Activated CD4-positive, alpha-beta T cell treated with anti-CD3 and anti-CD28 coated beads for 4 hours (primary cell): ENCODE measurements around the gene ELL2.

Experiments used
- DNase-seq, 2 donors: peaks; one replicate each; pipeline ENCODE4 v3.0.0-alpha.2; 2020

The ELL2 gene

GRCh38 chr5:95876782-95877181 lies 84.9 kb downstream of the ELL2 start:
- no peak for DNase-seq

DNA sequence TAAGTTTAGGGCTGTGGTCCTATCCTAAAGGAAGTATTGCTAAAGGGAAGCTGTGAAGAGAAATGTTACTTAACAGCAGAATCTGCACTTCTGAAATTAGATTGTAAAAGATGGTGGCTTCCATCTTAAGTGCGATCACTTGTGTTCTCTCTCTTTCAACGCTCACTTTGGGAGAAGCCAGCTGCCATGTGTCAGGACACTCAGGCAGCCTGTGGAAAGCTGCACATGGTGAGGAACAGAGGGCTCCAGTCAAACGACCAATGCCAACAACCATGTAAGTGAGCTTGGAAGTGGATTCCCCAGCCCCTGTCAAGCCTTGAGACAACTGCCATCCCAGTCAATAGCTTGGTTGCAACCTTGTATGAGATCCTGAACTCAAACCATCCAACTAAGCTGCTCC lies 87.4 kb downstream of the ELL2 start:
- no peak for DNase-seq

- DNase-seq: no peak
Measured at GRCh38 chr5:95873351-95873750, 88.3 kb downstream of the ELL2 start.

DNA sequence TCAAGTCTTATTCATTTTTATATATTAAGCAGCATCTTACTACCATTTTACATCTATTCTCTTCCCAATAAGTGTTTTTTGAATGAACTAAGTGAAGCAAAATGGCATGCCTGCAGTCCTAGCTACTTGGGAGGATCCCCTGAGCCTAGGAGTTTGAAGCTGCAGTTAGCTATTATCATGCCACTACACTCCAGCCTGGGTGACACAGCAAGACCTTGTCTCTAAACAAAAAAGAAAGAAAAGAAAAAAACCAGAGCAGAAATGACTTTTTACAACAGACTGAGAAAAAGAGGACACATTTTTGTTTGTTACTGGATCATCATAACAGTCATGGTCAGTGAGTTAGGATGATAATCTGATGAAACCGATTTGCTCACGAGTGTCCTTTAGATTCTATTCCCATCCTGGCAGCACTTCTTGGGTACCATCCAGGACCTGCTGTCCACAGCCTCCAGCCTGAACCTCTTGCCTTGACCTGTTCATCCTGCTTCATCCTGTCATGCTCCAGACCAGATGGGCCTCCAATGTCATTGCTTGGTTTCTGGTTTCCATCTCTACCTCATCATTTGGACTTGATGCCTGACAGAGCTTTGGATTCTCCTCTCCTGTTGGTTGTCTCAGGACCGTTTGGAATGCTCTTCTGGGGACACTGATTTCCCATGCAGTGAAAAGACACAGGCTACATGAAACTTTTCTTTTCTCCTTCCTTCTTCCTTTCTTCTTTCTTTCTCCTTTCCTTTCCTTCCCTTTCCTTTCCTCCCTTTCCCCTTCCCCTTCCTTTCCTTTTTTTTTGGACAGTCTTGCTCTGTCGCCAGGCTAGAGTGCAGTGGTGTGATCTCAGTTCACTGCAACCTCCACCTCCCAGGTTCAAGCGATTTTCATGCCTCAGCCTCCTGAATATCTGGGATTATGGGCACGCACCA lies 89.0 kb downstream of the ELL2 start:
- DNase-seq: no peak

DNA sequence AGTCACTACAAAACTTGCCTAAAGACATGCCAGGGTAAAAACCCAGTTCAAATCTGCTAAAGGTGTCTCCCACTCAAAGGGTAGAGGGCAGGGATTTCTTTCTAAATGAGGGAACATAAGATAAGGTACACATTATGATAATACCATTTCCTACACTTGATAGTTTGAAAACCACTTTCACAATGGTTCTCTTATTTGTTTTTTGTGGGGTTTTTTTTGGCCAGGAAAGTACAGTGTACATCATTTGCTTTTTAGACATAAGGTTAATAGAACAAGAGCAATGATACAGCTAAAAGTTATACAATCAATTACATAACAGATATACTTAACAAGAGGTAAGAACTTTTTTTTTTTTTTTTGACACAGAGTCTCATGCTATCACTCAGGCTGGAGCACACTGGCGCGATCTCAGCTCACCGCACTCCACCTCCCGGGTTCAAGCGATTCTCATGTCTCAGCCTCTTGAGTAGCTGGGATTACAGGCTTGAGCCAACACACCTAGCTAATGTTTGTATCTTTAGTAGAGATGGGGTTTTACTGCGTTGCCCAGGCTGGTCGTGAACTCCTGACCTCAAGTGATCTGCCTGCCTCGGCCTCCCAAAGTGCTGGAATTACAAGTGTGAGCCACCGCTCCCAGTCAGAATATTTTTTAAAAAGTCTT lies 90.4 kb downstream of the ELL2 start:
- no peak for DNase-seq

- DNase-seq: peak; percentile 39 to 40
Measured at GRCh38 chr5:95870105-95870672, 91.5 kb downstream of the ELL2 start.

GRCh38 chr5:95869173-95869855 lies 92.3 kb downstream of the ELL2 start:
- DNase-seq: peak; percentile 37 to 42

- no peak for DNase-seq
Measured at GRCh38 chr5:95868136-95868535, 93.5 kb downstream of the ELL2 start.

GRCh38 chr5:95866435-95867040 lies 95.1 kb downstream of the ELL2 start:
- no peak for DNase-seq

GRCh38 chr5:95864944-95865504 lies 96.6 kb downstream of the ELL2 start:
- DNase-seq: no peak

GRCh38 chr5:95864456-95864855 lies 97.2 kb downstream of the ELL2 start:
- no peak for DNase-seq

- DNase-seq: no peak
Measured at GRCh38 chr5:95863383-95863757, 98.3 kb downstream of the ELL2 start.

- DNase-seq: no peak
Measured at GRCh38 chr5:95862671-95863382, 98.8 kb downstream of the ELL2 start.

- peak; percentile 21 to 47 for DNase-seq
Measured at GRCh38 chr5:95861864-95862561, 99.6 kb downstream of the ELL2 start.

GRCh38 chr5:95861221-95861863 lies 100.3 kb downstream of the ELL2 start:
- DNase-seq: no peak

- DNase-seq: no peak
Measured at GRCh38 chr5:95859661-95860060, 102.0 kb downstream of the ELL2 start.

GRCh38 chr5:95858661-95859595 lies 102.7 kb downstream of the ELL2 start:
- peak; percentile 91 to 92 for DNase-seq

DNA sequence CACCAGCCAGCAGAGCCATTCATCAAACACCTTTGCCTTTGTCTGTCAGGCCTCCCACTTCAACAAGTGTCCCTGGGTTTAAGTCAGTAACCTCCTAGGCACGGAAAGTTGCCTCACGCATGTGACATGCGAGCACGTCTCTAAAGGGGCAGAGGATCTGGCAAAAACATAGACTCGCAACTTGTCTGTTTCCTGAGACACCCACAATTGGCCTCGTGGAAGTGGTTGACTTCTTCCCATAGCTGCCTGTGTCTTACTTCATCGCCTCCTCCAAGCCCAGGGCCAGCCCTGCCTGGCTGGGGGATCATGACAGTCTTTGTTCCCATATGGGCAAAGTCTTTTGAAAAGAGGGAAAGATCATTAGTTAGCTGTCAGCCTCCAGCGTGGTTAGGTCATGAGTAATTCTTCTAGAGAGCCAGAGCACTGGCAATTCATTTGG lies 103.6 kb downstream of the ELL2 start:
- no peak for DNase-seq

- DNase-seq: no peak
Measured at GRCh38 chr5:95857185-95857945, 104.3 kb downstream of the ELL2 start.
